ENCODE measurements around the gene FRMD3.

Gene FRMD3

GRCh38 chr9:83521411-83521810 is 16.8 kb downstream of the FRMD3 start:
- DNase-seq, result no peak

- peak; percentile 39 for DNase-seq
Observed at GRCh38 chr9:83521011-83521410, 17.2 kb downstream of the FRMD3 start.

GRCh38 chr9:83520292-83520691 is 17.9 kb downstream of the FRMD3 start:
- DNase-seq, result no peak

- peak; percentile 16 for DNase-seq
Observed at GRCh38 chr9:83517980-83518379, 20.2 kb downstream of the FRMD3 start.

GRCh38 chr9:83514767-83515166 is 23.4 kb downstream of the FRMD3 start:
- no peak for DNase-seq

DNA sequence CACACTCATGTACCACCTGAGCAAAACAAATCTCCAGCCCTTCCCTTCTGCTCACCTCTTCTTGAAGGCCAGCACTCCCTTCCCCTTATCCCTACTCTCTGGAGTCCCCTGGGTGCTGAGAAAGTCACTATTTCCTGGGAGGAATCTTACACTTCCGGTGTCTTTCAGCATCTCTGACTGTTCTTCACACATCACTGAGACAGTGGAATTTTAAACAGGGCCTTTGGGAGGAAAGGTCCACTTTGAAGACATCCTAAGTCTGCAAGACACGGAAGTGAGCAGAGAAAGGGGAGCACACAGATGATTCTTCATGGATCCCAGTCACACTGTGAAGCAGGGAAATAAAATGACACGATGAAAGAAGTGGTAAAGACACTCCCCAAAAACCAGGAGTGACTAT is 25.6 kb downstream of the FRMD3 start:
- DNase-seq, result no peak

GRCh38 chr9:83511051-83511450 is 27.1 kb downstream of the FRMD3 start:
- DNase-seq, result peak; percentile 69

- no peak for DNase-seq
Observed at GRCh38 chr9:83509402-83509801, 28.8 kb downstream of the FRMD3 start.

- DNase-seq, result peak; percentile 24
Observed at GRCh38 chr9:83508067-83508466, 30.1 kb downstream of the FRMD3 start.

DNA sequence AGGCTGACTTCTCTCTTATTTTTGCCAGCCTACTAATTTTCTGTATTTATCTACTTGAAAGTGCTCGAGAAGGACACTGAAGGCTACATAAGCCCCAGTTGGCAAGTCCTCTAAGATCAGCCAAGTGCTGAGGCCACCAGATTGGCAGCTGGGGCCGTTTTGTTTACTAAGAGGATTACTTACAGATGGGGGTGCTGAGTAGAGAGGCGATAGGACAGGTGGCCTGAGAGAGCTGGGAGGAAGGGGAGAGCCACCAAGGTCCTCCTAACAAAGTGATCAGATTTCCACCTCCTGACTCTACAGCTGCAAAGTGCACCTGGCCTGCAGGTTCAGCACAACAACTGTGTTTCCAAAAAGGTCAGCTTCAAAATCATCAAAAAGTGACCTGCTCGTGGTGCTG is 32.9 kb downstream of the FRMD3 start:
- DNase-seq, result no peak

DNA sequence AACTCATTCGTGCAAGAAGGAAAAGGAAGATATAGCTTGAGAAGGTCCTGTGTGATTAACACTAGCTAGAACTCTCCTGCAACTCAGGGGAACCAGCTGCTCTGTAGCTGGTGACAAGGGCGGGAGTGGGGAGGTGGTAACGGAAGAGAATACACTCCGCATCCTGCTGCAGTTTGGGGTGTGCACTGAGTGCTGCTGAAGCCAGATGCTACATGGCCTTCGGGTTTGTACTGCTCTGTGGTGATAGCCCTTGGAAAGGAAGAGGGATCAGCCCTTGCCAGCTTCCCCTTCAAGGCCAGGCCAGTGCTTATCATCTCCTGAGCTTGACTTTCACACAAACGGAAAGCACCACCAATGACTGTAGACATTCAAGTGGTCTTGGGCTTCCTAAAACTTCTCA is 34.3 kb downstream of the FRMD3 start:
- DNase-seq, result no peak

GRCh38 chr9:83501565-83501964 is 36.6 kb downstream of the FRMD3 start:
- no peak for DNase-seq

- no peak for DNase-seq
Observed at GRCh38 chr9:83497441-83497840, 40.8 kb downstream of the FRMD3 start.

GRCh38 chr9:83491995-83492394 is 46.2 kb downstream of the FRMD3 start:
- no peak for DNase-seq

DNA sequence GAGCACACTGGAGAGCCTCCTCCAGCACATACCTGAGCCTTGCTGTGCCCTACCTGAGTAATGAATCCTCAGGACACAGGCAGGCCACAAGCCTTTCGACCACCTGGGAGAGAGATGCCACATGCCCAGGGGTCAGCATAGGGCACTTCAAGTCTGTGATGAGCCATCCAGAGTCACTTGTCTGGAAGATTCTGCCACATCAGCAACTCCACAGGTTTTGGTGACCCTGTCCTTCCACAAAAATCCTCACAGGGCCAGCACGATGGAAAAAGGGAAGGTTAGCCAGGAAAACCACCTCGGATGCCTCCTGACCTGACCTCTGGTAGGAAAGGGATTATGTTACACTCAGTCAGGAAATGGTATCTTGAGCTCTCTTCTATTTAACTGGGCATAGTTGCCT is 46.8 kb downstream of the FRMD3 start:
- DNase-seq, result no peak

DNA sequence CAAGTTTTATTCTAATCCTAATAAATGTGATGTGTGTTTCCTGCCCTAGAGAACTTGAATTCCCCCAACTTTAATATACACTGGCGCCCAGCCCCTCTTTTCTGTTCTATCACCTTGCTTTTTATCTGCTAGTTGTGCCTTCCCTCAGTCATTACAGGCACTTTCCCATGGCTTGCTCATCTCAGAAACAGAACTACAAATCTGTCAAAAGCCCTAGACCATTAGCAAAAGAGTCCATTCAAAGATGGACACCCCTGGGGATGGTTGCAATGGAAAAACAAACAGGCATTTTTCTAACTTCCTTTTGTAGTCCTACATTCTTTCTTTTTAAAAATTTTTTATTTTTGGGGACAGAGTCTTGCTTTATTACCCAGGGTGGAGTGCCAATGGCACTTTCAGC is 48.2 kb downstream of the FRMD3 start:
- no peak for DNase-seq

DNA sequence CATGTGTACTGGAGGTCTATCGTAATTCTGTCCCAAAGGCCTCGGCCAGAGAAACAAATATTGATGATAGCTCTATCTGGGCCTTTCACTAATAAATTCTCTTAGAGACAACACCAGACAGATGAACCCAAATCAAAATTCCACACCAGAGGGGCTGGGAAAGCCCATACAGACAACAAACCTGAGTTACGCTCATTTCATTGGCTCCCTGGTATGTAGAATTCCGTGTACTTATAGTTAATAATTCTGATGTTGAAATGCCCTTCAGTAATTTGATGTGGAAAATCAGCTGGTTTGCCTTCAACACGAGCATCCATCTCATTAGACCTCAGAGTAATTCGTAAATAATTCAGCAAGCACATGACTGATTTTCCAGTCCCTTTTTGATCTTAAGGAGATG is 53.2 kb downstream of the FRMD3 start:
- no peak for DNase-seq

GRCh38 chr9:83483223-83483622 is 55.0 kb downstream of the FRMD3 start:
- no peak for DNase-seq

- no peak for DNase-seq
Observed at GRCh38 chr9:83479765-83480164, 58.4 kb downstream of the FRMD3 start.

DNA sequence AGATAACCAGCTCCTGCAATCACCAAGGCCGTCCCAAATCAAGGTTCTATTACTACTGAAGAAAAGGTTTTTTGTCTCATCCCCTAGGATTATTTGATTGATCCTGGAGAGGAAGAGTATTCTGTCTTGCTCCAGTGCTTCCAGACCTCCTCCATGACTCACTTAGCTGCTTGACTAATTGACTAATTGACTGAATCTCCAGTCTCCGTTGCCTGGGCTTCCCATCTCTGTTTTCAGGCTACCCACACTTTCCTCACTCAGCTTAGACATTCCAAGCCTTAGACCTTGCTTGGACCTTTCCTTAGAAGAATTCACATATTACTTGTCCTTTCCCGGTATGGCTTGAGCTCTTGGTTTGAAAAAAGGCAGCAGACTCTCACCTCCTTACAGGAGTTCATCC is 60.6 kb downstream of the FRMD3 start:
- DNase-seq, result no peak

DNA sequence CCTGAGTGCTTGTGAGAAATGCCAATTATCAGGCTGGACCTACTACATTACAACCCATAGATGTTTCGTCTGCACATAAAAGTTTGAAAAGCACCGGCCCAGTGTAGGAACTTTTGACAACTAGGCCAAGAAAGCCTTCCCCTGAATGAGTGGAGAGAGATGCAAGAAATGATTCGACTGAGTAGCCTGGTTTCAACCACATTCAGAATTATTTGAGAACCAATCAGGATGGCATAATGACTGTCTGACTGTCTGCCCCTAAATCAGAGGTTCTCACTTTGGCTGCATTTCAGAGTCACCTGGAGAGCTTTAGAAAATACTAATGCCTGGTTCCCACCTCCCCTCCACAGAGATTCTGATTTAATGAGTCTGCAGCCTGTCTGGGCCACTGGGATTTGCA is 61.1 kb downstream of the FRMD3 start:
- DNase-seq, result no peak

DNA sequence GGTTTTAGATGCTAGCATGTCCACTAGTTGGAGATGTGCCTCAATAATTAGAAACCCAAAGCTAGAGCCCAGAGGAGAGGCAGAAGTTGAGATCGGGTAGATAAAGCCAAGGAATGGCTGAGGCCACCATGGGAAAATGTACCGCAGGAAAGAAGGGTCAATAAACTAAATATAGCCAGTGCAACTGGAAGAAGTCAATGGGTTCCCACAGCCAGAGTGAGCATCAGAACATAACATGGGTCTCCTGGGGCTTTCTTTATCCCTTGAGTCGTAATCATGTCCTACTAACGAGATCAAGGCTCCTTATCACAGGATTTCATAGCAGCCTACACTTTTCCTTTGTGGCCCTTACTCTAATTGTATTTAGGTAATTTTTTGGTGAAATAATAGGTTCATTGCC is 61.7 kb downstream of the FRMD3 start:
- no peak for DNase-seq

GRCh38 chr9:83475741-83476140 is 62.5 kb downstream of the FRMD3 start:
- DNase-seq, result no peak

- no peak for DNase-seq
Observed at GRCh38 chr9:83474631-83475030, 63.6 kb downstream of the FRMD3 start.

DNA sequence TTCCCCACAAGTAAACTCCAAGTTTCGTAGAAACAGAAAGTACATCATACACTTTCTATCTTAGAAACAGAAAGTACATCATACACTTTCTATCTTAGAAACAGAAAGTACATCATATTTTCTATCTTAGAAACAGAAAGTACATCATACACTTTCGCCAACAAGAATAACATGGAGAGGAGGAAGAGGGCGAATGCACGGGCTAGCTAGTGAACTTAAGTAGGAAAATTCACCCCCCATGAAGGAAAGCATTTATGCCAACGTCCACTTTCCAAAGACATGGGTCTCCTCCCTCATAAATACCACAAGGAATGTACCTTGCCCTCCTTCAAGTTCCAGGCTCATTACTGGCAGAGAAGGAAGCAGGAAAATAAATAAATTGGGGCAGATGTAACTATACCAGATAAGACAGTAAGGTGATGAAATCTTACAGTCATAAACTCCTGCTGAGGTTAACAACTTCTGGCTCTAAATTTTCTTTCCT is 64.7 kb downstream of the FRMD3 start:
- DNase-seq, result peak; percentile 63

GRCh38 chr9:83472764-83473163 is 65.4 kb downstream of the FRMD3 start:
- peak; percentile 87 for DNase-seq
